Fibroblast of skin of left quadriceps (primary cell): ENCODE measurements around the gene SREK1IP1.
A peak's percentile ranks its signal among the peaks of the same experiment; 100 is the strongest.

Experiments used
- DNase-seq, 2 experiments: peaks; one replicate each; pipeline ENCODE4 v3.0.0-alpha.2; 2013; ENCODE audit warnings: low read depth in 2 of 2

SREK1IP1 gene

DNA sequence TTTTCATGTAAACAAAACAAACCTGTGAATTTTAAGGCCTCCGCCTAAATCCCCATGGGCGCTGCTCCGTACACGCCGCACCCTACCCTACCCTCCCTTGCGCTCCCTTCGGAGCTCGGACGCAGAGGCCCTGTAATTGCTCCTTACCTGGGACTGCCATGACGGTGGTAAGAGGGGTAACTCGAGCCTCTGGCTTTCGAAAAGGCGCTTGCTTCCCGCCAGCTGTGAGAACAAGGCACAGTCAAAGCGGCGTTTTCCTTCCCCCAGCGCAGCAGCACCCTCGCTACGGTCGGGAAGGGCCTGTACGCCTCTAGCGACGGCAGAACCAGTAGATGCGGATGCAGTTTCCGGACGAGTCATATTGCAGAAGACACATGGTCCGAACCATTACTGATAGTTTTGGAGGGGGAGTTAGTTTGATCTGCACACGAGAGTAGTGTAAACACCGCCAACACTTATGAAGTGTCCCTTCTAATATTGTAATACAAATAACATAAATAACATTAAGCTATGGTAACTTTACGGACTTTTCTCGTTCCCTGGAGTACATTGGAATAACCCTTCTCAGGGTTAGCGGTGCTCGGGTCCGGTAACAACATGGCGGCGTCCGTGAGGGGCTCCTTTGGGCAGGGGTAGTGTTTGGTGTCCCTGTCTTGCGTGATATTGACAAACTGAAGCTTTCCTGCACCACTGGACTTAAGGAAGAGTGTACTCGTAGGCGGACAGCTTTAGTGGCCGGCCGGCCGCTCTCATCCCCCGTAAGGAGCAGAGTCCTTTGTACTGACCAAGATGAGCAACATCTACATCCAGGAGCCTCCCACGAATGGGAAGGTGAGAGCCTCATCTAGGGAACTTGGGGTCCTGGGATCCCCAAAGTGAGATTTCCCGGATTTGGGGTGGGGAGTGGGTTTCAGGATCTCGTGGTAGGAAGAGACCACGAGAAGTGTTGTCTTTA, at the start of gene SREK1IP1, which contains the start of gene CWC27:
Gene SREK1IP1 (minus strand): TSS at position 334 of the 955 bp plus-strand sequence. CDS start 174 bp downstream, at position 160.
Gene CWC27 (plus strand): TSS at position 573 of the 955 bp plus-strand sequence. CDS start 217 bp downstream, at position 790.
- peak; percentile 84 for DNase-seq

GRCh38 chr5:64818245-64818644, 49.8 kb upstream of the SREK1IP1 start:
- no peak for DNase-seq

DNA sequence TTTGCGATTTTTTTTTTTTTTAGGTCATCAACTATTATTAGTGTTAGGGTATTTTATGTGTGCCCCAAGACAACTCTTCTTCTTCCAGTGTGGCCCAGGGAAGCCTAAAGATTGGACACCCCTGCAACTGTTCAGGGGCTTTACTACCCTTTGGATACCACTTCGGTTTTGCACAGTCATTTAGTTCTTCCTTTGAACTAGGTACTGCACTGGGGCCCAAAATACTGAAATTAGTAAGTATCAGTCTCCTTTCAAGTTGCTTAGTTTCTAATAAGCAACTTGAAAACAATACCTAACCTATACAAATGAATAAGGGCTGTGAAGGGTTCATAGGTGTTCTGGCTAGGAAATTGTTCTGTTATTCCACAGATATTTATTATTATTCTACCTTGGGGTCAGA, 45.6 kb upstream of the SREK1IP1 start:
- DNase-seq = no peak

DNA sequence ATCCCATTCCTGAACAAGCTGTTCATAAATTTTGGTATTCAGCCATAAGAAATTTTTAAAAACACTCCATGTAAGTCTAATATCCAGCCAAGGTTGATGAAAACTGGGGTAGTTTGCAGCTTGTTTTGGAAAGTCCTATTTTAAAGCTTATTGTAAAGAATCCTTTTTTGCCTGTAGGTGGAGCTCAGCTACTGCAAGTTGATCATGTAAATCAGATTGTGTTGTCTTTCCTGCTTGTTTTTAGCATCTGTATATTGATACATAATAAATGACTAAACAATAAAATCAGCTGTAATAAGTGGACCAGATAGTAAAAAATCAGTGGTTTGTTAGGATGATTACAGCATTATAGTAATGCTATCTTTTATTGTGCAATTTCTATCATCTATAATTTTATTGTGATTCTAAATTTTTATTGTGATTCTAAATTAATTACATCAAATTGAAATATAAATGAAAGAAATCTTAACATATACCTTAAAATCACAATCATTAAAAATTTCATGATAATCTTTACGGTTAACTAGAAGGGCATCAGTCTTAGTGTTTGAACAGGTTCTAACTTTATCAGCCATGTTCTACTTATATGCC, 42.7 kb upstream of the SREK1IP1 start:
- DNase-seq = peak; percentile 37 to 42

DNA sequence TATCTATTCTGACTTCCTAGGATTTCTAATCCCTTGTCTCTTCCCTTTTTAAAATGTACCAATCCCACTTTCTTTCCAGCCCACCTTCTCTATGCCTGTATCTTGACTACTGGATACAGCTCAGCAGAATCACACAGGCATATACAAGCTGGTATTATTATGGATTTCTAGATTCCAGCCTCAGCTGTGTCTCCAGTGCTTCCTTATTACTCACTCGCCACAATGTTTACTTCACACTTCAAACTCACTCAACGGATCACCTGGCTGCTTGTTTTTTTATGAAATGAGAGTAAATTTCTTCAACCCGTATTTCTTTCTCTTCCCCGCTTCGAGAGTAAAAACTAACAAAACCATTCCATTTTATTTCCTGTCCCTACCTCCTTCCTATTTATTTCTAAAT, 39.0 kb upstream of the SREK1IP1 start:
- no peak for DNase-seq

DNA sequence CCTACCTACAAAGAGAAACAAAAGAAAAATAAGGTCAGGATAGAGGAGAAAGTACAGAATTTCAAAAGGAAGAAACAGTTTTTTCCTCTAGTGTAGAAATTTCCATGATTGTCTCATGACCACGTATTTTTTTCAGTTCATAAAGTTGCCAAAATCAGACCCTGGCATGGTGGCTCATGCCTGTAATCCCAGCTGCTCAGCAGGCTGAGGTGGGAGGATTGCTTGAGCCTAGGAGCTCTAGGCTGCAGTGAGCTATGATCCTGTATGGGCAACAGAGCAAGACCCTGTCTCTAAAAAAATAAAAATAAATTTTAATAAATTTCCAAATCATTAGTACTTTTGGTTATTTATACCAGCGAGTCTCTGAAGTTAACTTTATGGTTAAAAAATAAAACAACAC, 38.0 kb upstream of the SREK1IP1 start:
- DNase-seq = no peak

DNA sequence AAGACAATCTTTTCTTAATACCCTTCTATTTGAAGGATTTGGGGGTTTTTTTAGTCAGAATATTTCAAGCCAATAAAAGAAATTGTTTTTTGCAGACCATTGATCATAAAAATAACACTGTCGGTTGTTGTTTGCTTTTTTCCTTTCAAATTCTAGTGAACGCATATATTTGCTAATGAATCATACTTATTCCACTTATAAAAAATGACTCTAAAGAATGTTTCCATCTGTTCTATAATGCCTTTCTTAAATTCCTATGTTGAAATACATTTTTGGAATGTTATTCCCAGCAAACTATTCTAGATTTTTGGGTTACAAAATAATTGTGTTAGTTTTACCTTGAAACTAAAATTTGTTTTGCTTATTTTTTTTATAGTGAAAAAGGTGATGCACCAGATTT, 32.4 kb upstream of the SREK1IP1 start:
- peak in 1 of 2 experiments; percentile 12 for DNase-seq

- DNase-seq = no peak
Observed at GRCh38 chr5:64796301-64796700, 27.8 kb upstream of the SREK1IP1 start.

DNA sequence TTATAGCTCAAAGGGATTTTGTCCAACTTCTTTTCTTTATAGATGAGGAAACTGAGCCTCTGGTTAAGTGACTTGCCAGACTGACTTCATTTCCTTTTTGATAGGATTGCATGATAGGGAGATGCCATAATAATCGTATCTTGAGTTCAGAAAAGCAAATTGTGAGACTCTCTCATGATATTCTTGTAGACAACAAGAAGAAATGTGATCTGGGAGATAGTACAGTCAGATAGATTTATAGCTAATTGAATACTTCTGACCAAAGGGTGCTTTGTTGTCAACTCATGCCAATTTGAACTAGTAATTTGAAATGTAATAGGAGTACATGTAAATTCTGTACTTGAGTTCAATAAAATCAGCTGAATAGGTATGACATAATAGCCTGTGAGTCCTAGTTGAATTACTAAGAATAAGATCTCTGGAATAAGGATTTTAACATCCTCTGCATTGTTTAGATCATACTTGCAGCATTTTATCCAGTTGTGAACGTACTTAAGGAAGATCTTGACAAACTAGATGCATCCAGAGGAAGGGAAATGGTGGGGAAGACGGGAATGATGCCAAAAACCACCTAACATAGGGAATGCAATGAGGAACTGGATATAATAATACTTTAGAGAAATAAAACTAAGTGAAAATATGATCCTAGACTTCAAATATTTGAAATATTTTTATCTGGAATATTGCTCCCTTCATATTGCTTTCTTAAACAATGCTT, 25.7 kb upstream of the SREK1IP1 start:
- DNase-seq = no peak

DNA sequence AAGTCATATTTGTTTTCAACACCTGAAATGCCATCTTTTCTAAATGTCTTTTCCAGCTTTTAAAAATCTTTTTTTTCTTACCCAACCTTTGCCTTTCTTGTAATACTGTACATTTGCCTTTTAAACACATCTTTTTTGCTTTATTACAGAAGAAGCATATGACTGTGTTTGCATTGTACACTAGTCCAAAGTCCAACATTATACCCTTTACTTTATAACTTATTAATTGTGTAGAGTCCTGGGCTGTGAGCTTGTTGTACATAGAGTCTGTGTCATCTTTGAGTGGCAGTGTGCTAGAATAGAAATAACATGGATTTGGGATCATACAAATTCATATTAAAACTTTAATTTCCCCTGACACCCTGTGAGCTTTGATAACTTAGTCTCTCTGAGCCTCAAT, 24.0 kb upstream of the SREK1IP1 start:
- DNase-seq = no peak

DNA sequence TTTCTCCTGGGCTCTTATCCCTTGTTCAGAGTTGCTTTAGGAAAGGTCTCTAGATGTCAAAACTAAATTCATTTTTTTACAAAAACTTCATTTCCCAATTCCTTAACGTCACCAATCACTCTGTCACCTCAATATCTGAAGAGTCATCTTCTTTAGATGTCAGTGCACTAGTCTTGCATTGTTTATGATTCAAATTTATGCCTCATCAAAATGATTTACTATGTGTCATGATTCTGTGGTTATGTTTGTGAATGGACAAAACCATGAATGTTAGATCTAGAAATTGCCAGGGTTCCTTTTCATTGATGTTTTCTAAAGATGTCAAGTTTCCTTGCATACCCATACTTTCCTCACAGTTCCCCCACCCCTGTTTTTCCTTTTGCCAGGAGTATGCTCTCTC, 21.7 kb upstream of the SREK1IP1 start:
- DNase-seq = no peak

DNA sequence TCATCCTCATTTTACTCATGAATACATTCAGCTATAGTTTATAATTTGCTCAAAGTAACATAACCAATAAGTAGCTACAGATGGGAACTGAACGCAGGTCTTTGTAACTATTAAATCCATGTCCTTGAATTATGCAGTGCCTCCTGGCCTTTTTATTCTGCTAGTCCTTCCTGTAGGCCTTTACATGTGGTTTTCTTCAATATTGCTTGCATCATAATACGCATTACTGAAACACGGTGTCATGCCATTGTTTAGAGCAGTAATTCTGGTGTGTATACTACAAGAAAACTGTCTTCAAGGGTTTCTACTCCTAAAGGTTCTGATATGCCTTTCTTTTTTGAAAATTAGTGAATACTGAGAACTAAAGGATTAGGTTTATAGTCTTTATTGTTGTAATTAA, 21.0 kb upstream of the SREK1IP1 start:
- peak in 1 of 2 experiments; percentile 26 for DNase-seq

- DNase-seq = no peak
Observed at GRCh38 chr5:64788156-64788555, 19.7 kb upstream of the SREK1IP1 start.

DNA sequence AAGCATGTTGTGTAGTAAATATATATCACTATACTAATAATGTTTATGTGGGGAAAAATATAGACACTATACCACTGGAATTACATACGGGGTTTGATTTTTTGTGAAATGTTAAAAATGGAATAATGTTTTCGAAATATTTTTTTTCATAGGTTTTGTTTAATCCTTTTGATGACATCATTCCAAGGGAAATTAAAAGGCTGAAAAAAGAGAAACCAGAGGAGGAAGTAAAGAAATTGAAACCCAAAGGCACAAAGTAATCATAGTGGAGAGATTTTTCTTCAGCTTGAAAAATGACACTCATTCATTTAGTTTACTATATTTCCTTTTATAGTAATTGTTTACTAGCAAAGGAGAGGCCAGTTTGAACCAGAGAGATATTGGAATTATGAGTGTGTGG, 17.9 kb upstream of the SREK1IP1 start:
- no peak for DNase-seq

DNA sequence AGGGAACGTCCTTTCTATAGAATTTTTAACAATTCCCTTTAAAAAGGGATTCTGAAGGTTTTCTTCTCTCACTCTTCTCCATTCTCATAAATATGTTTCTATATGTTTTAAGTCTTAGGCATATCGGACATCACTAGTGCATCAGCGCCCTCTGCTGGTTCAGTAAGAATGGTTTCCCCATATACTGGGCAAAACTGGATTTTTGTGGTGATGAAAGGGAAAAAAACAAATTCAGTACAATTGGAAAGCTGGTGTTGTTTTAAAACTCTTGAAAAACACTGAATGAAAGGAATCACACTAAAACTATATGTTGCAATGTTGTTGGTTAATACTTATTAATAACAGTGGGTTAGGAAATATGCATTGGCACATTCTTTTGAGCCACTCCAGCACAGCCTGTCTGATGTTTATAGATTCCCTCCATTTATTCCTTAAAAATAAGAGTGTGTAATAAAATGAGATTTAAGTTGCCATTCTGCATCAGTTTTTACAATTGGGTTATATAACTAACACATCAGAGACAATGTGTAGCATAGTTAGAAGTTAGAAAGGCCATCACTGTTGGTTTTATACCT, 16.0 kb upstream of the SREK1IP1 start:
- DNase-seq = peak; percentile 59 to 64

GRCh38 chr5:64775291-64775690, 6.8 kb upstream of the SREK1IP1 start:
- DNase-seq = no peak

DNA sequence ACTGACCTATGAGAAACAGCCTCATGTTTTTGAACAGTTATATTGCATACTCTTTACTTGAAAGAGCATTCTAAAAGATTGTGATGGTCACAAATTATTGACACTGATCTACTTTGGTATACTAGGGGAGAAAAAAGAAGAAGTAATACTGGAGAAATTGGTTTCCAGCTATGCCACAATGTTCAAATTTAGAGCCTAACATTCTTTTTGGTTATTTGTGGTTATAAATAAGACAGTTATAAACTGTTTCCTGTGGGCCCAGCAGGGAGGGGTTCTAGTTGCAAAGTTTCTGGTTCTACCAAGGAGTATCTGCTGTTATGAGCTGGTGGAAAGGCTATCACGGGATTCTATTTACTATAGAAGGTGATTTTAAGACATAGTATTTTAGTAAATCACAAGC, 5.0 kb upstream of the SREK1IP1 start:
- no peak for DNase-seq

GRCh38 chr5:64771736-64772135, 3.2 kb upstream of the SREK1IP1 start:
- no peak for DNase-seq

DNA sequence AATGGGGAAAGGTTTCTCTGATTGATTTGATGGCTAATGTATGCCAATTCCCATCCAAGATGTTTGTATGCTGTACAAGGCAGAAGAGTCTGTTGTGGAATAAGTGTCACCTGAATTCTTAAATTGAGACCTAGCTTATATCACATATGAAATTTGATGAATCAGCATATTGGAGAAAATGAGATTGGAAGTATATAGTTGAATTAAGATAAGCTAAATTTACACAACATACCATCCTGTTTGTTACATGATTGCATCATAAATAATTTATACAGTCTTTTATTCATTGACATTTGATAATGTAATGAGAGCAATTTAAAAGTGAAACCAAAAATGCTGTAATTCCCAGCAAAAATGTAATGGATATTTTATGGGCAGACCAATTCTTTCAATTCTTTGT, 1.4 kb upstream of the SREK1IP1 start:
- no peak for DNase-seq

GRCh38 chr5:64767959-64768357, 533 bp downstream of the SREK1IP1 start:
- DNase-seq = no peak

DNA sequence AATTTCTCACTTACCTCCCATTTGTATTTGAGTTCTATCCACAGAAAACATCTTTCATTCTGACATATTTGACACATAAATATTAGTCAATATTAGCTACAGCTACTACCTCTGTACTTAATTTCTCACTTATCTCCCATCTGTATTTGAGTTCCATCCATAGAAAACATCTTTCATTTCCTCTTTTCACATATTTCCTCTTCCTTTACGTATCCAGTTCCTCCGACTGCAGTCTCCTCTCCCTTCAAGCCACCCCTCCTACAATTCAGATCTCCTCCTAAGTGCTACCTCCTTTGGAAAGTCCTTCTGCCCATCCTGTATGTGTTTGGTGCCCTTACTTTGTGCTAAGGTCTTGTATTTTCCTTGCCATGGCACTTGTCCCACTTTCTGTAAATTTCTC, 1.6 kb downstream of the SREK1IP1 start:
- DNase-seq = no peak
